Measurements from ENCODE around the gene PVR.
"Not testable (repeated sequence)": the region's sequence is repeated elsewhere in the genome, so short reads cannot be mapped to it uniquely, and the experiment has no call there.

The PVR gene

DNA sequence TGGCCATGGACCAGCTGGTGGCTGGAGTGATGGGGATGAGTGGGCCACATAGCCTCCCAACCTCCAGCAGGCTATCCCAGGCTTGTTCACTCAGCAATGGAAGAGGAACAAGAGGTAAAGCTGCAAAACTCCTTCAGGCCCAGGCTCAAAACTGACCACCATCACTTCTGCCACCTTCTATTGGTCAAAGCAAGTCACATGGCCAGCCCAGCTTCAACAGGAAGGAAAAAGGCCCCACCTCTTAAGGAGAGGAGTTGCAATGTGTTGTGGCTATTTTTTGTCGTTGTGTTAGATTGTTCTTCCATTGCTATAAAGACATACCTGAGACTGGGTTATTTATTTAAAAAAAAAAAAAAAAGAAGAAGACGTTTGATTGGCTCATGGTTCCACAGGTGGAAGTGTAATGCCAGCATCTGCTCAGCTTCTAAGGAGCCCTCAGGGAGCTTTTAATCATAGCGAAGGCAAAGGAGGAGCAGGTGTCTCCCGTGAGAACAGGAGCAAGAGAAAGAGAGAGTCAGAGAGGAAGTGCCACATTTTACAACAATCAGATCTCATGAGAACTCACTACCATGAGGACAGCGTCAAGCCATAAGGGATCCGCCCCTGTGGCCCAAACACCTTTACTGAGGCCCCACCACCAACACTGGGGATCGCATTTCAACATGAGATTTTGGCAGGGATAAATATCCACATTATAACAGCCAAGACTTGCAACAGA is 24.9 kb upstream of the PVR start:
- DNase-seq (ENCODE audit: low read depth in 2 of 2) = no peak

DNA sequence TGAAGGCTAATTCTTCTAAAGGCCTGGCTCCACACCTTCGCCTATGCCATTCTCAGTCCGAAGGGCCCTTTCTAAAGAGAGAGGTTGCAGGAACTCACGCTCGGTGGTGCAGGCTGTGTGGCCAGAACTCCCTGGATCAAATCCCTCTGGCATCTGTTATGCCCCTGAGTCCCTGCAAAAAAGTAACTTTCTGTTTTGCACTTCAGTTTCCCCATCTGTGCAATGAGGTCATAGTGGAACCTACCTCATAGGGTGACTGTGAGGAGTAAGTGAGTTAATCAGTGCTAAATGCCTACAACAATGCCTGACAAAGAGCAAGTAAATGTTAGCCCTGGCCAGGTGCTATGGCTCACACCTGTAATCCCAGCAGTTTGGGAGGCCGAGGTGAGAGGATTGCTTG is 23.0 kb upstream of the PVR start:
- DNase-seq (ENCODE audit: low read depth in 2 of 2) = no peak

DNA sequence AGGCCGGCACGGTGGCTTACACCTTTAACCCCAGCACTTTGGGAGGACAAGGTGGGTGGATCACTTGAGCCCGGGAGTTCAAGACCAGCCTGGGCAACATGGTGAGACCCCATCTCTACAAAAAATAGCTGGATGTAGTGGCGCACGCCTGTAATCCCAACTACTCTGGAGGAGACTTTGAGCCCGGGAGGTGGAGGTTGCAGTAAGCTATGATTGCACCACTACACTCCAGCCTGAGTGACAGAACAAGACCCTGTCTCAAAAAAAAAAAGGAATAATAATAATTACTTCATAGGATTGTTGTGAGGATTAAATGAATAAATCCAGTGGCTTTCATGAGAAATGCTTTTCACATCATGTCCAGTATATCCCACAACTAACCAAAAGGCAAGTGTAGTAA is 22.3 kb upstream of the PVR start:
- no peak for DNase-seq (ENCODE audit: low read depth in 2 of 2)

DNA sequence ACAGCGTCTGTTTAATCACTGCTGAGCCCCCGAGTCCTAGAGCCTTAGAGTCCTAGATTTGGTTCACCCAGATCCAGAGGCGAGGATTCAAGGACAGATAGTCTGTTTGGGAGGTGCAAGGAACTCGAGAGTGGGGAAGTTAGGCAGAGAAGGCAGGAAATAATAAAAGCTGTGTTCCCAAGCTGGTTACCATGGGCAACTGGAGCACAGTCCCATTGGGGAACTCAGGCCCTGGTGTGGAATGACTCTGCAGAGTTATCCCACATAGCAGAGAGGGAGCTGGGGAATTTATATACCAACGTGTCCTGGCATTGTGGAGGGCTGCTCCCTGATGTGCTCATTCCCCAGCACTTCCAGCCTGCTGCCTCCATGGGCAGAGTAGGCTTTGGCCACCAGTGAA is 20.6 kb upstream of the PVR start:
- DNase-seq (ENCODE audit: low read depth in 2 of 2) = no peak

DNA sequence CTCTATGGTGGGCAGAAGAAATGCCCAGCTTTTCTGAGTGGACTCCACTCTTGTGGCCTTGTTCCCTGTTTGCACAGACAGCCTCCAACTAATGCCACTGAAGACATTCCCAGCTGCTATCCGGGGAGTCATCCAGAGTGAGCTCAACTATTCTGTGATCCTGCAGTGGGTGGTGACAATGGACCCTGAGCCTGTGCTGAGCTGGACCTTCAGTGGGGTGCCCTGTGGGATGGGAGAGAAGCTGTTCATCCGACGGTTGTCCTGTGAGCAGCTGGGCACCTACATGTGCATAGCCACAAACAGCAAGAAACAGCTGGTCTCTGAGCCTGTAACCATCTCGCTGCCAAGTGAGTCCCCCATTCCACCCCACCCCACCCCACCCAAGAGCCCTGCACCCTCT is 20.1 kb upstream of the PVR start:
- no peak for DNase-seq (ENCODE audit: low read depth in 2 of 2)

DNA sequence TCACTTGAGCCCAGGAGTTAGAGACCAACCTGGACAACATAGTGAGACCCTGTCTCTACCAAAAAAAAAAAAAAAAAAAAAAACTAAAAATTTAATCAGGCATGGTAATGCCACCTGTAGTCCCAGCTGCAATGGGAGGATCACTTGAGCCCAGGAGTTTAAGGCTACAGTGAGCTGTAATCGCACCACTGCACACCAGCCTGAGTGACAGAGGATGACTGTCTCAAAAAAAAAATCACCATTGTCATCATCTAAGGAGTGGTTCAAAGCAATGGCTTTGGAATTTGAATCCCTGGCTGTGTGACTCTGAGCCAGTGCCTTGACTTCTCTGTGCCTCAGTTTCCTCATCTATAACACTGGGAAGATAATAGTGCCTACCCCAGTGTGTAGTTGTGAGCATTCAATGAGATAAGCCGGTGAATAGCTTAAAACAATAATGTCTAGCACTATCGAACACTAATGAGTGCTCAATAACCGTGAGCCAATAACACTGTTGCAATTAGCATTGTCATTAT is 18.8 kb upstream of the PVR start:
- no peak for DNase-seq (ENCODE audit: low read depth in 2 of 2)

DNA sequence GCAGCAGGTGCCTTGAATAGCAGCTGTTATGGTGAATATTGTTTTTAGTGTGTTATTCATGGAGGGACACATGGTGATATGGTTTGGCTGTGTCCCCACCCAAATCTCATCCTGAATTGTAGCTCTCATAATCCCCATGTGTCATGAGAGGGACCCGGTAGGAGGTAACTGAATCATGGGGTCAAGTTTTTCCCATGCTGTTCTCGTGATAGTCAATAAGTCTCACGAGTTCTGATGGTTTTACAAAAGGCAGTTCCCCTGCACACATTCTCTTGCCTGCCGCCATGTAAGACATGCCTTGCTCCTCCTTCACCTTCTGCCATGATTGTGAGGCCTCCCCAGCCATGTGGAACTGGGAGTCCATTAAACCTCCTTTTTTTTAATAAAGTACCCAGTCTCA is 18.1 kb upstream of the PVR start:
- not testable (repeated sequence) for DNase-seq (ENCODE audit: low read depth in 2 of 2)

DNA sequence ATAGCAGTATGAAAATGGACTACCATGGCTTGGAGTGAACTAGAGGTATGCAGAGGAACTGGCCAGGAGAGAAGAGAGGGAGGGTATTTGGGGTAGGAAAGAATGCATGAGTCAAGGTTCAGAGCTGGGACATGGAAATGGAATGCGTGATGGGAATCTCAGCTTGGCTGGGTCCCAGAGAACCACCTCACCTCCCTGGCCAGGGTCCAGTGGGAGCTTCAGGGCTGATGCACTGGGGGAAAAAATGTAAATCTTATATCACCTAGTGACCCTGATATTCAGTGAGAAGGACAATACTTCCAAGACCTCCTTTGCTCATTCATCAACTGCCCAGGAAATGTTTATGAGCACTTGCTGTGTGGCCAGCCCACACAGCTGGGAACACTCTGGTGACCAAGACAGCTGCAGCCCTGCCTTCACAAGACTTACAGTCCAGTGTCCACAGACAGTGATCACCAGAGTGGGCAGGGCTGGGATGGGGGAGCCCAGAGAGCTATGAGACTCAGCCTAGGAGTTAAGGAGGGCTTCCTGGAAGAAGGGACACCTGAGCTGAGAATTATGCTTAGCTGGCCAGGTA is 17.6 kb upstream of the PVR start:
- no peak for DNase-seq (ENCODE audit: low read depth in 2 of 2)

DNA sequence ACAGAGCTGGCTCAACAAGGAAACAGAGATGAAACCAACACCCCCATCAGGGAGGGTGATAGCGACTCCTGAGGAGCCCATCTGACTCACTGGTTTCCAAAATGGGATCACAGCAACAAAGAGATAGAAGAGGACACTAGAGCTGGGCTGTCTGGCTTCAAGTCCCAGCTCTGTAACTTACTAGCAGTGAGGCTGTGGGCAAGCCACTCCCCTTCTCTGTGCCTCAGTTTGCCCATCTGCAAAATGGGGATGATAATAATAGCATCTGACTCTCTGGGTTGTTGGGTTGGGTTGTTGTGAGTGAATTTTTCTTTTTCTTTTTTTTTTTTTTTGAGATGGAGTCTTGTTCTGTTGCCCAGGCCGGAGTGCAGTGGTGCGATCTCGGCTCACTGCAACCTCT is 16.1 kb upstream of the PVR start:
- no peak for DNase-seq (ENCODE audit: low read depth in 2 of 2)

DNA sequence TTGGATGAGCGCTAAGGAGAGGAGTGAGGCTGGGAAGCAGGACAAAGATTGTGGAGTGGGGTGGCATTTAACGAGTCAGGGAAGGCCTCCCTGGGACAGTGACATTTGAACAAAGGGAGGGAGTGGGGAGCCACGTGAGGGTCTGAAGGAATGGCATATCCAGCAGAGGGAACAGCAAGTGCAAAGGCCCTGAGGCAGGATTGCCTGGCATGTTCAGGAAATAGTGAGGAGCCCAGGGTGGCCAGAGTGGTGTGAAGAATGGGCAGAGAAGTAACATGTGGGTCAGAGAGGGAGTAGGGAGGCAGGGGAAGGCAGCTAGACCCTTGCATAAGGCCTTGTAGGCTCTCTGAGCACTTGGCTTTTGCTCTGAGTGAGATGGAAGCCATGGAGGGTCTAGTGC is 14.9 kb upstream of the PVR start:
- DNase-seq (ENCODE audit: low read depth in 2 of 2) = no peak

DNA sequence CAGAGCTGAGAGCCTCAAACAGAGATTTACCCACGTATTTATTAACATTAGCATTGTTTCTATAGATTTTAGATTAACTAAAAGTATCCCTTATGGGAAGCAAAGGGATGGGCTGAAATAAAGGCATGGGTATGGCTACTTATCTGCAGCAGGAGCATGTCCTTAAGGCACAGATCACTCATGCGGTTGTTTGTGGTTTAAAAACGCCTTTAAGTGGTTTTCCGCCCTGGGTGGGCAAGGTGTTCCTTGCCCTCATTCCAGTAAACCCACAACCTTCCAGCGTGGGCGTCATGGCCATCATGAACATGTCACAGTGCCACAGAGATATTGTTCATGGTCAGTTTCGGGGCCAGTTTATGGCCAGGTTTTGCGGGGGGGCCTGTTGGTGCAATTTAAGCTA is 12.1 kb upstream of the PVR start:
- DNase-seq (ENCODE audit: low read depth in 2 of 2) = not testable (repeated sequence)

DNA sequence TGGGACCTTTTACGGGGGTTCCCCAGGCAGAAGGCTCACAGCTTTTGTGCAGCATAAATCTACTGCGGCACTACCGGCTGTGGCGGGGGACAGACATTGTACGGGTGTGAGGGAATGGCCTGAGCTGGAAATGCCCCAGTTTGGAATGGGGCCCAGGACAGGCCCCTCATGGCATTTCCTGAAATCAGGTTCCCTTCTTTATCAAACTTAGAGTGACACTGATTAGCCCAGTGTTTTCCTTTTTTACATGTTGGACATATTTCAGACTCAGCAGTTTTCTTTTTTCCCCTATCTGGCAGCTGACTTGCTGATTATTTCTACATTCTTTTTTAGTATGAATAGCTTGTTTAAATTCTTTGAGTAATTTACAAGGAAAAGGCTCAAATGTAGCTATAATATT is 9.7 kb upstream of the PVR start:
- DNase-seq (ENCODE audit: low read depth in 2 of 2) = not testable (repeated sequence)

DNA sequence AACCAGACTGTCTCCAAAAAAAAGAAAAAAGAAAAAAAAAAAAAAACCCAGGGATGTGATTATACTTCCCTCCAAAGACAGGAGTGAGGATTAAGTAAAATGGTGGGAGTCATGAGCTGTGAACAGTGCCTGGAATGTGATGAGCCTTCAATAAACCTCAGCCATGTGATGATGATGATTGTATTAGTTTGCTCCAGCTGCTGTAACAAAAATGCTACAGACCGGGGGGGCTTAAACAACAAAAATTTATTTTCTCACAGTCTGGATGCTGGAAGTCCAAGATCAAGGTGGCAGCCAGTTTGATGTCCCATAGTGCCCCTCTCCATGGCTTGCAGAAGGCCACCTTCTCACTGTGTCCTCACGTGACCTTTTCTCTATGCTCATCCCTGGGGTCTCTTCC is 8.9 kb upstream of the PVR start:
- DNase-seq (ENCODE audit: low read depth in 2 of 2) = no peak

DNA sequence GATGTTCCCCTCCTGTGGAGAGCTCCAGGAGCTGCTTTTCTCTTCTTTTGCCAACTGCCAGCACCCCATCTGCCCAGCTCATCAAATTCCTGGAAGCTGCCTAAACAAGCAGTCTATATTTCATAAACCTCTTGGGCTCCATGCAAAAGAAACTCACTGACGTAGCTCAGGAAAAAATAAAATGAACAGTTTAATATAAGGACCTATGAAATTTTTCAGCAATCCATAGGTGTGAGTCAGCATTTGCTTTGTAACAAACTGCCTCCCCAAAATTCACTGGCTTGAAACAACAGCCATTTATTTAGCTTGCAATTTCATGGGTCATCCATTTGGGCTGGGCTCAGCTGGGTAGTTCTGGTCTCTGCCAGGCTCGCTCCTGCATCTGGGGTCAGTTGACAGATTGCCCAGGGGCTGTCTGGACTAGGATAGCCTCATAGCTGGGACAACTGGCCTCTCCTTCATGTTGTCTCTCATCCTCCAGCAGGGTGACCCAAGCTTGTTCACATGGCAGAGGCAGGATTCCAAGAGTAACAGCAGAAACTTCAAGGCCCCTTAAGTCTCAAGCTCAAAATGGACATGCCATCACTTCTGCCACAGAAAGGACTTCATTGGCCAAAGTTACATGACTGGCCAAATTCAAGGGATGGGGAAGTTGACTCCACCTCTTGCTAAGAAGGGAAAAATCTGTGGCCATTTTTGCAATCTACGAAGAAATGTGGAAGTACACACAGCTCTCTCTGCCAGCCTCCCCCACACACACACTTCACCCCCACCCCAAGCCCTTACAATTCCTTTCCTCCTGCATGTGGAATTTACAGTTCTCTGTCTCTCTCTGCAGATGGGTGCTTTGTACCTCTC is 7.9 kb upstream of the PVR start:
- DNase-seq (ENCODE audit: low read depth in 2 of 2) = no peak

DNA sequence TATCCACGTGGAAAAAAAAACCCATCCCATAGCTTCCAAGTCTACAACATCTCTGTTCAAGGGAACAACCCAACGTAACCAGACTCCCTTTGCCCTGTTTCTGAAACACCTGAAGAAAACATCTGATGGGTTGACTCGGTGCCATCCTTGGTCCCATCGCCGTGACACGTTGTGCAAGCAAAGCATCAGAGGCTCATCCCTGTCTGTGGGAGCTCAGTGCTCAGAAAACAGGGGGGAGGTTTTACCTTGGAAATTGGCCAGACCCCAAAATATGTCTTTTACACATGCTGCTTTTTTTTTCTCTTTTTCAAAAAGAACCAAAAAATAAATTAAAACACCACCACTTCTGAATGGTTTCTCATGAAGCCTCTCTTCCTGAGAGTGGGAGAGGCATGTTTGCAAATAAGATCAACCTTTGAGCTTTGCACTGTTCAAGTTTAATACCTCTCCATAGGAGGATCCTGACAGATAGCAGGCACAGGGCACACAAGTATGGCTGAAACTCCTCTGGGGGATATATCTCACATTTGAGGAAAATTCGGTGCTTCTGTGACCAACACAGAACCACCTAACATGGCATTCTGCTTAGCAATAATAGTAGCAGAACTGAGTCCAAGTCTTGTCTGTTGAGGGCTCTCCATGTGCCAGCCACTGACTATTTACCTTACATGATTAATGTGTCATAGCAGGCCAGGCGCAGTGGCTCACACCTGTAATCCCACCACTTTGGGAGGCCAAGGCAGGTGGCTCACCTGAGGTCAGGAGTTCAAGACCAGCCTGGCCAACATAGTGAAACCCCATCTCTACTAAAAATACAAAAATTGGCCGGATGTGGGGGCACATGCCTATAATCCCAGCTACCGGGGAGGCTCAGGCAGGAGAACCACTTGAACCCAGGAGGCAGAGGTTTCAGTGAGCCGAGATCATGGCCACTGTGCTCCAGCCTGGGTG is 7.0 kb upstream of the PVR start:
- no peak for DNase-seq (ENCODE audit: low read depth in 2 of 2)

DNA sequence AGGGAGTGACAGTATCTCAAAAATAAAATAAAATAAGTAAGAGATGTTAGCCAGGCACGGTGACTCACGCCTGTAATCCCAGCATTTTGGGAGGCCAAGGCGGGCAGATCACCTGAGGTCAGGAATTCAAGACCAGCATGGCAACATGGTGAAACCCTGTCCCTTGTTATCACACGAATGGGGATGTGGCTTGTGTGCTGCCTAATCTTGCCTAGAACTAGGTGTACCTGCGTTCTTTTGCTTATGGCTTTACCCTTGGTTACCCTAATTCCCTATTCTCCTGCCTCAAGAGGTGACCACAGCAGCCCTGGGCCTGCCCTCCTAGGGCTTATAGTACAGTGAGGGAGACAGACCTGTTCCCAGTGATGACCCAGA is 6.3 kb upstream of the PVR start:
- DNase-seq (ENCODE audit: low read depth in 2 of 2) = no peak

DNA sequence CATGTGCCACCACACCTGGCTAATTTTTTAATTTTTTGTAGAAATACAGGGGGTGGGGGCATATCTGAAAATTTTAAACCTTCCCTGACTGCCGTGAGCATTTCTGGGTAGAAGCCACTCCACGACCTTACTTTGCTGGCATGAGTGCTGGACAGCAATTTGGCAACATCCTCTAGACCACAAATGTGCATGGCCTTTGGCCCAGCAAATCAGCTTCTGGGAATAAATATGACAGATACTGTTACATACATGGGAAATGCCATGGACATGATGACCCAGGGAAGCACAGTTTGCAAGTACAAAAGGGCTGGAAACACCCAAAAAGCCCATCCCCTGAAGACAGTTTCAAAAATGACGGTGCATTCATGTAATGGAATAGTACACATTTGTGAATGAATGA is 3.2 kb upstream of the PVR start:
- no peak for DNase-seq (ENCODE audit: low read depth in 2 of 2)

DNA sequence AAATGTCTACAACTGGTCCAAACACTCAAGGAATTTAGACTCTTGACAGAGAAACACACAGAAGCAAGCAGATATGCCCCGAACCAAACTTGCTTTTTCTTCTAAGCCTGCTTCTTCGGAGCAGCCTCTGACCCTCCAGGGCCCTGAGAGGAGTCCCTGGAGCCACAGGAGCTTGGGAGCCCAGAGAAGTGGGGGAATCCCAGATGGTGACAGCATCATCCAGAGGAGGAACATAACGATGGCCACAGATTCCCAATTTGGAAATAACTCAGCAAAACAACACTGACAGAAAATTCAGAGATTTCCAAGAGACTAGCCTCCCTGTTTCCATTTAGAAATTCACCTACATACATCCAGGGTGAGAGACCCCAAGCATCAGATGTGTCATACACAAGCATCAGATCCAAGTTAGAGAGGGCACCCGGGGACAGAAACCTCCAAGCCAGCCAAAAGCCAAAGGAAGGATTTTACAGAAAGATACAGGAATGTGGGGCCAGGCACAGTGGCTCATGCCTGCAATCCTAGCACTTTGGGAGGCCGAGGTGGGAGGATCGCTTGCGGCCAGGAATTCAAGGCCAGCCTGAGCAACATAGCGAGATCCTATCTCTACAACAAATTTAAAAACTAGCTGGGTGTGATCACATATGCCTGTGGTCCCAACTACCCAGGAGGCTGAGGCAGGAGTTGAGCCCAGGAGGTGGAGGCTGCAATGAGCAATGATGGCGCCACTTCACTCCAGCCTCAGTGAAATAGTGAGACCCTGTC is 2.0 kb upstream of the PVR start:
- DNase-seq (ENCODE audit: low read depth in 2 of 2) = no peak

DNA sequence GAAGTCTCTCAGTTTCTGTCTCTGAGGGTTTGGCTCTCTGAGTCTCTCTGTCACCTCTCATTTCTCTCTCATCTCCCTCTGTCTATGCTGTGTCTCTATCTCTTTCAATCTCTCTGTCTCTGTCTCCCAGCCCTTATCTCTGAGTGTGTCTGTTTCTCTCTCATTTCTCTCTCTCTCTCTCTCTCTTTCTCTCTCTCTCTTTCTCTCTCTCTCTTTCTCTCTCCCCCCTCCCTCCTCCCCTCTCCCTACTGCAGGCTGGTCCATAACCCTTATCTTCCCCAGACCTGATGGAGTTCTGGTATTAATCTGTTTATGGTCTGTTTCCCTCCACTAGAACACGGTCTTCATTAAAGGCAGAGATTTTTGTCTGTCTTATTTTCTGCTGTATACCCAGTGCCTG is 1.3 kb upstream of the PVR start:
- no peak for DNase-seq (ENCODE audit: low read depth in 2 of 2)

DNA sequence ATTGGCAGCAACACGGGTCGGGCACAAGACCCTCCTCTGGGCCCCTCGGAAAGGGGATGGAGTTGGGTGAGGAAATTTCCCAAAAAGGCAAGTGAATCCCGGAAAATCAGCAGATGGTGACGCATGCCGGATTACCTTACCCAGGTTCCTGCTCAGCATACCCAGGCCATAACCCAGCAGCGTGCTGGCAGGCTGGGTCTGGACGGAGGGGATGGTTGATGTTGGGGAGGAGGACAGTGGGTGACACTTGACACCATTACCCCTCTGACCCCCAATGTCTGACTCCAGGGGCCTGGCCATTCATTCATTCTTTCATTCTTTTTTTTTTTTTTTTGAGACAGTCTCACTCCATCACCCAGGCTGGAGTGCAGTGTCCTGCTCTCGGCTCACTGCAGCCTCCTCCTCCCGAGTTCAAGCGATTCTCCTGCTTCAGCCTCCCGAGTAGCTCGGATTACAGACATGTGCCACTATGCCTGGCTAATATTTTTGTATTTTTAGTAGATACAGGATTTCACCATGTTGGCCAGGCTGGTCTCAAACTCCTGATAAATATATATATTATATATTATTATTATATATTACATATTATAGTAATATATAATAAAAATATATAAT is 799 bp downstream of the PVR start:
- peak in 1 of 2 donors; percentile 4 for DNase-seq (ENCODE audit: low read depth in 2 of 2)

All from activated CD4-positive, alpha-beta T cell treated with anti-CD3 and anti-CD28 coated beads for 24 hours (primary cell).